Cerebellar nuclear complex (tissue), 1 donor: ENCODE results near the gene HTD2.

Experiments
- DNase-seq, 2 experiments: peaks; one replicate each; lab custom pipeline; 2025; lab: John Stamatoyannopoulos, UW

Gene HTD2

DNA sequence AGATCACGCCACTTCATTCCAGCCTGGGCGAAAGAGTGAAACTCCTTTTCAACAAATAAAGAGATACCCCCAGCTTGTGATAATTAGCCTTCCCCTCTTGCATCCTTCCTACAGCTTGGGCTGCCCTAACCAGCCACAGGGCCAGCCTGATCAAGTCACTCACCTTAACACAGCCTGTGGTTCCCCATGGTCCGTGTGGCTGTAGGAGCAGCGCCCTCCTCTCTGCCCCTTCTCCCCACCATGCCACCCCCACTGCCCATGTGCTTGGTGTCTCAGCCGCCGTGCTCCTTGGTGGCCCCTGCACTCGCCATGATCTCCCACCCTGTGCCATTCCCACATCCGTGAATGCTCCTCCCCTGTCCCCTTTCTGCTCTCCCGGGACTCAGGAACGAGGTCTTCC, 13.5 kb upstream of the HTD2 start:
- no peak for DNase-seq

GRCh38 chr3:58293516-58293915, 12.8 kb upstream of the HTD2 start:
- DNase-seq, result peak; percentile 50 to 58

DNA sequence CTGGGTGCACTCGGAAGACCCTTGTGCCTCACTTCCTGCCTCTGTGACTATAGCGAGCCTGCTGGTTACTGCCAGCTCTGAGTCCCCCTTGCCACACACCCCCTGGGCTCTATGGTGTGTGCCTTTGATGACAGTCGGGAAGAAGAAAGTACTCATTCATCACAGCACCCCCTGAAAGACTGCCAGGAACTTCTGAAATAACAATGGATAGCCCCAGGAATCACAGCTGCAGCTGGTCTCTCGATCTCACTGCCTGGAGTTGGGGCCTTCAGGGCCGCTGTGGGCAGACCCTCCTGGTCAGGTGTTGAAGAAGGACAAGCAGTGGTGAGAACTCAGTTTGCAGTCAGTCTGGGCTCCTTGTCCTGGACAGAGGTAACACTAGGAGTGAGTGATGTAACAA, 10.1 kb upstream of the HTD2 start:
- DNase-seq, result no peak

- no peak for DNase-seq
Measured at GRCh38 chr3:58296843-58297242, 9.5 kb upstream of the HTD2 start.

DNA sequence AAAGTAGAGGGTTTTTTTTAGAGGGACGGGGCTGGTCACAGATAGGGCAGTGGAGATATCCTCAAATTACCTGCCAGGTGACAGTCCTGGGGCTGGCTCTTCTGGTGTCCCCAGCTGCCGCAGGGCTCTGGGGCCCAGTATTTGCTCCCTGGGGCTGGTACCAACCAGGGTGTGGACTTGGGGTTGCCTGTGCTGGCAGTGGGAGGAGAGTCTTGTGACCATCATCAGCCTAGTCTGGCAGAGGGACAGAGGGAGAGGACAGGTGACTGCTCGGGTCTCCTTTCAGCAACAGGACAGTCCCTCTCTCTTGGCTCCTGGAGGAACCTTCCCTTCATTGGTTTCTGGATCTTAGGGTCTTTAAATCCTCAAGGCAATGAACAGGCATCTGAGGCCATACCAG, 8.1 kb upstream of the HTD2 start:
- DNase-seq, result no peak

DNA sequence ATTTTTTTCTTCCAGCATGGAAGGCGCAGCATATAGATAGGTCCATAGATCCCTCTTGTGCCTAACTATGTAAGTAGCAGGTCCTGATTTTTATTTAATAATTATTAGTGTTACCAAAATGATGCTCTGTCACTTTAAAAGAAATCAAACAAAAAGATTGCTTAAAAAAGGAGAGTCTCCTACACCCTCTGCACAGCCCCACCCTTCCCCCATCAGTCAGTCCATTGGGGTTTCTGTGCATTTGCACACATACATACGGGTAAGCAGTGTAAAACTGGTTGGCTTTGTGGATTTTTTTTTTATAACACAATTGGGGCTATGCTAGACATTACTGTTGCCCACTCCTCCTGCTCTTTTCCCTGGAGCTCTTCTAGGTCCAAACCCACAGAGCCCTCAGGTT, 7.2 kb upstream of the HTD2 start:
- DNase-seq, result no peak

DNA sequence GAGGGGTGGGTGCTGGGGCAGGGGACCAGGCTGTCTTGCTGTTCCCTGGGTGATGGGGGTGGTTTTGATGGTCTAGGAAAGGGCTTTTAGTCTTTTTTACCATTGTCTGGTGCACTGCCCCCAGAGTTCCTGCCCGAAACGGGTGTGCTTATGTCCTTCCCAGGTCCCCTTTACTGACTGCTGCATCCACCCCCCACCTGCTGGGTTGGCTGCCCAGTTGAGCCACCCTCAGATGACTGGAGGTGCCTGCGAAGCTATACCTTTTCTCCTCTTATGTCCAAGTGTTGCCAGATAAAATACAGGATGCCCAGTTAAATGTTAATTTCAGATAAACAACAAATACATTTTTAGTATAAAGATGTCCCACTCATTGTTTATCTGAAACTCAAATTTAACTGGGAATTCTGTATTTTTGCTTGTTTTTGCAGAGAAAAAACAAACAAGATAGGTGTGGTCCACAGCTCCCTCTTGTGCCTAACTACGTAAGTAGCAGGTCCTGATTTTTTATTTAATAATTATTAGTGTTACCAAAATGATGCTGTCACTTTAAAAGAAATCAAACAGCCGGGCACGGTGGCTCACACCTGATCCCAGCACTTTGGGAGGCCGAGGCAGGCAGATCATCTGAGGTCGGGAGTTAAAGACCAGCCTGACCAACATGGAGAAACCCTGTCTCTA, 6.3 kb upstream of the HTD2 start:
- peak in 1 of 2 experiments; percentile 8 for DNase-seq

DNA sequence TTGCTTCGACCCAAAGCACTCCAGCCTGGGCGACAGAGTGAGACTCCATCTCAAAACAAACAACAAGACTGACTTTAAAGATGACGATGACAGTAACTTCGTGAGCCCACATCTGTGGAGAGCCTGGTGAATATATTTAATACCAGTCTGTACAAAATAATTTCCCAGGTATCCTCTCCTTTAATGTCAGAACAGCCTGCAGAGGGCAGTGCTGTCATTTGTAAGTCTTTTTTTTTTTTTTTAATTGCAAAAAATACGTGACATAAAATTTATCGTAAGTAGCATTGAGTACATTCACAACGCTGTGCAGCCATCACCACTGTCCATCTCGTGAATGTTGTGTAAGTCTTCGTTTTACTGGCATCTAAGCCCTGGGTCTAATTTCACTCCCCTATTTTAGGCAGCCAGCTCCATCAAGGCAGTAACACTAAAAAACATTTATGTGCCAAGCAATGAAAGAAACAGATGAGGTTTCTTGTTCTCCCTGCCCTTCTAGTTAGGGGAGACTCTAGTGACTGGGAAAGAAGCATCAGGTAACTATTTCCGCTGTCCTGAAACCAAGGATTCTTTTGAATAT, 1.4 kb downstream of the HTD2 start:
- DNase-seq, result no peak

DNA sequence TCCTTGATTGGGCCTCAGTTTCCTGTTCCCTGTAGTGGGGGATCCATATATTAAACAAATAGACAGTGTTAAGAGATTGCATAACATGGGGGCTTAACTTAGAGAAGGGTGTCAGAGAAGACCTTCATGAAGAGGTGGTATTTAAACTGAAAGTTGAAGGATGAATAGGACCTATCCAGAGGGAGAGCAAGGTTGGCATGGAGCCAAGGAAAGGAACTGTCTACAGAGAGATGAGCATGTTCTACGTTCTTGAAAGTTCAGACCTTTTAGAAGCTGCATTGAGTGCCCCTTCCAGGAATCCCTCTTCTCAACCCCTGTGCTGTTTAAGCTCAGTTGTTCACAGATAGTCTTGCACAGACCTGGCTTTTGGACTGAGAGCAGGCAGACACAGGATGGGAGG, 2.4 kb downstream of the HTD2 start:
- DNase-seq, result no peak

- no peak for DNase-seq
Measured at GRCh38 chr3:58317811-58318210, 11.5 kb downstream of the HTD2 start.

DNA sequence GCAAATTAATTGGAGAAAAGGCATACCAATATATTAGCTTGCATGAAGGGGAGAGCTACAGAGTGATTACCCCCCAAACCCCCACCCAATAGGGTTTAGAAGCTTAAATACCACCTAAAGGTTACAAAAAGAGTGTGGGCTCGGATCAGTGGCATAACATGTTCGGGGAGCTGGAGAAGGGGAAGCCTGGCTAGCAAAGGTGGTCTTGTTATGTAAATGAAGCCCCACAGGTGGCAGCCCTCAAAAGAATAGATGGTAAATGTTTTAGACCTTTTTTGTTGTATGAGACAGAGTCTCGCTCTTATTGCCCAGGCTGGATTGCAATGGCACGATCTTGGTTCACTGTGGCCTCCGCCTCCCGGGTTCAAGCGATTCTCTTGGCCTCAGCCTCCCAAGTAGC, 15.5 kb downstream of the HTD2 start:
- DNase-seq, result no peak

GRCh38 chr3:58322793-58323192, 16.5 kb downstream of the HTD2 start:
- no peak for DNase-seq

DNA sequence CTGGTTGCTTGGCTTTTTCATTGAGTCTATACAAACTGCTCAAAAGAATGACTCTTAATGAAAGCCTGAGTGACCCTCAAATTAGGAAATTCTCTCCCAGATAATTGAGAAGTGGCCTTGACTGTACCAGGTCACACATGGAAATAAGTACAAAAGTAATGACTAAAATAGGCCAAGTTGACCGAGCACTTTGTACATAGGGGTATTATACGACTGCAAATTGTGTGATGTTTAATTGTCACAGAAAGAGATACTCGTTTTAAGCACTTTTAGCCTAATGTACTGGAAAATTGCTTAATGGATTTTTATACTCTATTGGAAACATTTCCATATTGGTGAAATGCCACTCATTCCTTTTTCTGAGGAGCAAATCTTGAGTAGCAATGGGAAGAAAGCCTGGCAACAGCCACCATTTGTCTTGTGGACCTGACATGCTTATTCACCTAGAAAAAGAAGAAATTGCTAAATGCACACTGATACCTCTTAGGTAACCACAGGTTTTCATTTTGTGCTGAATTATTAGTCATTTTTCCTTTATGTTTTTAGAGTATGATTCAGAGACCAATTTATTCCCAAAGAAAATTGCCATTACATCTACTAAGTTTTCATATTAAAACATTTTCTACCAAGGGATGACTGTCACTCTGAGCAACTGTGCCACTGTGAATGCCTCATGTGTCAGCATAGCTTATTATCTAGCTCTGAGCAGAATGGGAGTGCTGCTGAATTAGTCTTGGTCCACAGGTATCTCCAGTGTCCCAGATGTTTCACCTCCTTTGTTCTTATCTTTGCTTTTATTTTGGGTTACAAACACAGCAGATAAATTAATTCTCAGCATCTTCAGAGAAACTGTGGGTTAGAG, 17.4 kb downstream of the HTD2 start:
- no peak for DNase-seq

- DNase-seq, result no peak
Measured at GRCh38 chr3:58324391-58325390, 18.4 kb downstream of the HTD2 start.

GRCh38 chr3:58325525-58325992, 19.2 kb downstream of the HTD2 start:
- no peak for DNase-seq

GRCh38 chr3:58326267-58326900, 20.1 kb downstream of the HTD2 start:
- DNase-seq, result no peak

GRCh38 chr3:58329150-58329921, 23.0 kb downstream of the HTD2 start:
- DNase-seq, result no peak

DNA sequence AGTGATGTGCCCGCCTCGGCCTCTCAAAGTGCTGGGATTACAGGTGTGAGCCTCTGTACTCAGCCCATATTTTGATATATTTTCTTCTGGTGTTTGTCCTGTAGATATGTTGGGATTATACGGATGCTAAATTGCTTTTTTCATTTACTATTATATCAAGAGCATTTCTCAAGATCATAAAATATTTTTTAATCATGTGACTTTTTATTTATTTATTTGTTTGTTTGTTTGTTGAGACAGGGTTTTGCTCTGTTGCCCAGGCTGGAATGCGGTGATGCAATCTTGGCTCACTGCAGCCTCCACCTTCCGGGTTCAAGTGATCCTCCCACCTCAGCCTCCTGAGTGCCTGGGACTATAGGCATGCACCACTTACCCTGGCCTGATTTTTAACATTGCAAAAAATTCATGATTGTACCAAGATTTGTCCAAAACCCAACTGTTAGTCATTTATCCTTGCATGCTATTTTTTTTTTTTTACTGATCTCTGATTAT, 23.6 kb downstream of the HTD2 start:
- DNase-seq, result no peak

GRCh38 chr3:58331593-58332152, 25.4 kb downstream of the HTD2 start:
- DNase-seq, result no peak
